Measurements from ENCODE around the gene IST1.

The IST1 gene

DNA sequence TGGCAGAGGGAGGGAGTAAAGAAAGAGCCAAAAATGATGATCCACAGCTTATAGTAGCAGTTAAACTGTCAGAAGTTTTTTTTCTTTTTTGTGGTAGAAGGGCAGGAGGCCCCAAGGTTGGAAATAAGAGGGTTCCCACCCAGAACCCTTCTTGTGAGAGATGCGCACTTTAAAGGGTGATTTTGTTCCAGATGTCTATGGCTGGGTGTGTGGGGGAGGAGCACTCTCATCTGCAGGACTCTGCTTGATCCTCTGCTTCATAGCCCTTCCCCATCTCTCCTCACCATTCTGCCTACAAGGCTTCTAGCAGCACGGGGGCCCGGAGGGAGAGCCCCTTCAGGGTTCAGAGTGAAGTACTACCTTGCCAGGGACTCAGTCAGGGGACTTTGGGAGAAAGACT, 43.2 kb upstream of the IST1 start:
- TF ChIP-seq CTCF (IDR thresholded peaks at IDR 0.05): no peak
- no peak overlapping the region for H3K27ac ChIP-seq
- no peak overlapping the region for H3K4me3 ChIP-seq
- no peak for DNase-seq (ENCODE audit: low spot score)

GRCh38 chr16:71852561-71852960, 42.8 kb upstream of the IST1 start:
- Histone ChIP-seq H3K27ac (no peak overlapping the region), H3K4me3 (no peak overlapping the region)
- no peak for DNase-seq (ENCODE audit: low spot score)
- no peak for TF ChIP-seq CTCF (IDR thresholded peaks at IDR 0.05)

GRCh38 chr16:71853413-71853812, 41.9 kb upstream of the IST1 start:
- no peak for TF ChIP-seq CTCF (IDR thresholded peaks at IDR 0.05)
- Histone ChIP-seq H3K27ac (no peak overlapping the region), H3K4me3 (no peak overlapping the region)
- DNase-seq (ENCODE audit: low spot score): no peak

DNA sequence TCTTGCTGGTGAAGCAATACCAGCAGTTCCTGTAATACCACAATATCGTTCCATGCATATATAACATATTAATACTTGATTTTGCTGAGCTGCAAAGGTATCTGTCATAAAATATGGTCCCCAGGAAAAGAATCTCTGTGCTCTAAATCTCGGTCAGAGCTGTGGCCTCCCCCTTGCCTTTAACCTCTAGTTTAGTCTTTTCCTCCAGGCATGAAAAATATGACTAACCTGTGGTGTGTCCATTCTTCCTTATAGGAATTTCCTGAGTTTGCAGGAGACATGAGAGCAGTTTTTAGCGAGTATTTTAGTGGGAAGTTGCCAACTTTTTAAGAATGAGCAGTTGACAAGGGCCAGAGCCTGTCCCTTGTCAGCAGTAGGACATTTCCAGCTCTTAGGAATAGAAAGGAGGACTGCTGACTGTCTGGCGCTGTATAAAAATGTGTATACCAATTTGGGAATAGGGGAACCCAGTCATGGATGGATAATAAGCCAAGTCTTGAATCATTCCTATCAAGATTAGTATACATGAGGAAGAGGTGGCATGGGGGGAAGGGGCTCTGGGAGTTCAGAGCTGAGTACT, 40.9 kb upstream of the IST1 start:
- no peak for TF ChIP-seq CTCF (IDR thresholded peaks at IDR 0.05)
- no peak overlapping the region for H3K27ac ChIP-seq
- no peak overlapping the region for H3K4me3 ChIP-seq
- no peak for DNase-seq (ENCODE audit: low spot score)

- TF ChIP-seq CTCF (IDR thresholded peaks at IDR 0.05): no peak
- Histone ChIP-seq H3K27ac (no peak overlapping the region), H3K4me3 (no peak overlapping the region)
- DNase-seq (ENCODE audit: low spot score): no peak
These were observed 39.2 kb upstream of the IST1 start for GRCh38 chr16:71855937-71856662.

DNA sequence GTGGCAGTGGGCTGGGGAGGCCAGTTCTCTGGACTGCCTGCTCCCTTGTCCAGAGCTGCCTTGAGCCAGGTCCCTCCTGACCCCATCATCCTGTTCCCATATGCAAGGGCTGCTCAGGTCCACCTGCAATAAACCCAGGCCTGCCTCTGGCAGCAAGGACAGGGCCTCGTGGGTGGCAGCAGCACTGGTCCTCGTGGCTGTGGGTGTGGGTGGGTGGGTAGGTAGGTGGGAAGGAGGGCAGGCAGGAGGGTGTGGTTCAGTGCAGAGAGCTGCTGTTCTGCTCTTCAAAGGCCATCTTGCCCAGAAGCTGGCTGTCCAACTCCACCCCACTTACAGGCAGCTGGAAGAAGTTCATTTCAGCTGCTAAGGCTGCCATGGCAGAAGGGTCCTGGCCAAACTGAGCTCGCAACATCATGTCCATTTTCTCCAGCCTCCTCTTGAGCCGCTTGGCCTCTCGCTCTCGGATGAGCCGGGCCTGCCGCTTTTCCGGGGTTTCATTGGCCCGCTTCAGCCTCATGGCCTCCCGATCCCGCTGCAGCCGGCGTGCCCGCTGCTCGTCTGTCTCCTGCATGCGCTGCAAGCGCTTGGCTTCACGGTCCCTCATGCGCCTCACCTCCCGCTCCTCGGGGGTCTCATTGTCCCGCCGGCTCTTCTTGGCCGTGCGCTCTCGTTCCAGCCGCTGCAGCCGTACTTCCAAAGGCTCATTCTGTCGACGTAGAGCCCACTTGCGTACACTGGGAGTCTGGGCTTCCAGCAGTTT, 35.4 kb upstream of the IST1 start:
- TF ChIP-seq CTCF (IDR thresholded peaks at IDR 0.05): no peak
- H3K27ac ChIP-seq: no peak overlapping the region
- no peak for DNase-seq (ENCODE audit: low spot score)

More for the DNA sequence above, 35.4 kb upstream of the IST1 start:
- H3K4me3 ChIP-seq: no peak overlapping the region

Measured in coronary artery (tissue), 2 donors.